Breast epithelium (tissue), 3 donors: Measurements from ENCODE around the gene GPR161.

Experiments used
- CTCF ChIP-seq, 3 donors: fragments of 450-650 bp; IDR thresholded peaks; one replicate each; pipeline ENCODE4 v1.5.1; 2016 to 2017; ENCODE audit warnings: antibody characterized with exemption in 3 of 3, mild to moderate bottlenecking in 3 of 3, moderate library complexity in 3 of 3
- POLR2A ChIP-seq: fragments of 450-650 bp; IDR thresholded peaks from one replicate; pipeline ENCODE4 v1.6.1; 2016; ENCODE audit warnings: antibody characterized with exemption, mild to moderate bottlenecking, moderate library complexity
- POLR2AphosphoS5 ChIP-seq, 3 donors: sonication (generic); formaldehyde crosslinking; IDR thresholded peaks; one replicate each; pipeline ENCODE4 v1.6.1; 2017; ENCODE audit warnings: antibody characterized with exemption in 3 of 3

GRCh38 chr1:168104535-168104934 is 32.2 kb downstream of the GPR161 start:
- no peak for TF ChIP-seq CTCF (IDR thresholded peaks at IDR 0.05)
- no peak for TF ChIP-seq POLR2A
- TF ChIP-seq POLR2AphosphoS5 (IDR thresholded peaks at IDR 0.05), result no peak
